DND-41 (cell line): ENCODE measurements around the gene ARHGEF7.

Experiments used
- ATAC-seq: fragments of 200-7000 bp; cut with Tn5 transposase; 3 replicates; pipeline ENCODE4 v1.9.1; 2021; ENCODE audit warnings: low read depth; ENCODE audit not compliant: insufficient read depth
- DNase-seq: peaks from one replicate; pipeline ENCODE4 v3.0.0-alpha.2; 2020
- H2AFZ ChIP-seq: 2 replicates; pipeline ENCODE4 v1.6.0; 2012; ENCODE audit warnings: low read depth, low read length
- H3K27ac ChIP-seq: 2 replicates; pipeline ENCODE4 v1.5.1; 2012; ENCODE audit warnings: low read length, inconsistent platforms
- H3K27me3 ChIP-seq: fragments of 200-600 bp; sonication (generic); 2 replicates; pipeline ENCODE4 v1.6.0; 2012; ENCODE audit warnings: low read length, mild to moderate bottlenecking, inconsistent platforms; ENCODE audit not compliant: insufficient read depth, poor library complexity
- H3K36me3 ChIP-seq: 2 replicates; pipeline ENCODE4 v1.5.1; 2012; ENCODE audit warnings: low read length, inconsistent platforms; ENCODE audit not compliant: insufficient read depth
- H3K4me1 ChIP-seq: 2 replicates; pipeline ENCODE4 v1.5.1; 2012; ENCODE audit warnings: mild to moderate bottlenecking, low read length; ENCODE audit not compliant: insufficient read depth
- H3K4me2 ChIP-seq: 2 replicates; pipeline ENCODE4 v1.6.0; 2012; ENCODE audit warnings: mild to moderate bottlenecking, moderate library complexity, low read length, inconsistent platforms; ENCODE audit not compliant: insufficient read depth
- H3K4me3 ChIP-seq, 2 experiments: fragments of 200-600 bp in 1 of 2; shearing (Covaris generic) in 1 of 2; 2 replicates each; pipeline ENCODE4 v1.5.1; 2012 to 2016; ENCODE audit warnings: inconsistent platforms in 2 of 2, low read length in 2 of 2, mild to moderate bottlenecking in 2 of 2, low read depth in 1 of 2, moderate library complexity in 1 of 2
- H3K79me2 ChIP-seq: 2 replicates; pipeline ENCODE4 v1.6.0; 2012; ENCODE audit warnings: low read length, inconsistent platforms; ENCODE audit not compliant: insufficient read depth
- H3K9ac ChIP-seq: 2 replicates; pipeline ENCODE4 v1.6.0; 2012; ENCODE audit warnings: low read depth, mild to moderate bottlenecking, inconsistent platforms, low read length, moderate library complexity
- H3K9me3 ChIP-seq: 2 replicates; pipeline ENCODE4 v1.5.1; 2012; ENCODE audit warnings: low read length, moderate library complexity, mild to moderate bottlenecking, inconsistent platforms; ENCODE audit not compliant: insufficient read depth, severe bottlenecking
- H4K20me1 ChIP-seq: 2 replicates; pipeline ENCODE4 v1.6.0; 2012; ENCODE audit warnings: low read length; ENCODE audit not compliant: insufficient read depth
- EZH2 ChIP-seq: IDR thresholded peaks from 3 replicates; pipeline ENCODE4 v1.6.1; 2012; ENCODE audit warnings: borderline replicate concordance, low read depth, mild to moderate bottlenecking, moderate library complexity, low read length, inconsistent platforms; ENCODE audit not compliant: severe bottlenecking
- TF ChIP-seq, protein P1 (sequence below): IDR thresholded peaks from 2 replicates; pipeline ENCODE4 v1.5.1; 2012; ENCODE audit warnings: borderline replicate concordance, low read length, moderate library complexity, mild to moderate bottlenecking; ENCODE audit not compliant: poor library complexity, severe bottlenecking; ENCODE audit errors: extremely low read depth

Gene ARHGEF7

DNA sequence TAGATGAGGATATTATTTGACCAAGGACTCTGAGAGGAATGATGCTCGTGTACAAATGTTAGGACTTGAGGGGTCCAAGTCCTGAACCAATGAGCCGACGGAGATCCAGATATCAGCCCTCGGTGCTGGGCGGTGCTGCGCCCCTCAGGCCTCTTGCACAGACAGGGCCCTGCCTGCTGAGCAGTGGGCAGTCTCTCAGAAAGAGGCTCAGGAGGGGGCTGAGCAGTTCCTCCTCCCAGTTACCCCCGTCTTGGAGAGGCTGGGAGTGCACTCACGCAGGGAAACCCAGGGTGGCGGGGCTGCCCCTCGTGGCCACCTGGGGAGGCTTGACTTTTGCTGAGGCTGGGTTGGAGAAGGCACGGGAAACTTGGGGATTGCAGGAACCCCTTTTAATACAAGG, 223.7 kb downstream of the ARHGEF7 start:
- ATAC-seq, result no peak
- no peak for TF ChIP-seq EZH2
- TF ChIP-seq, protein P1, sequence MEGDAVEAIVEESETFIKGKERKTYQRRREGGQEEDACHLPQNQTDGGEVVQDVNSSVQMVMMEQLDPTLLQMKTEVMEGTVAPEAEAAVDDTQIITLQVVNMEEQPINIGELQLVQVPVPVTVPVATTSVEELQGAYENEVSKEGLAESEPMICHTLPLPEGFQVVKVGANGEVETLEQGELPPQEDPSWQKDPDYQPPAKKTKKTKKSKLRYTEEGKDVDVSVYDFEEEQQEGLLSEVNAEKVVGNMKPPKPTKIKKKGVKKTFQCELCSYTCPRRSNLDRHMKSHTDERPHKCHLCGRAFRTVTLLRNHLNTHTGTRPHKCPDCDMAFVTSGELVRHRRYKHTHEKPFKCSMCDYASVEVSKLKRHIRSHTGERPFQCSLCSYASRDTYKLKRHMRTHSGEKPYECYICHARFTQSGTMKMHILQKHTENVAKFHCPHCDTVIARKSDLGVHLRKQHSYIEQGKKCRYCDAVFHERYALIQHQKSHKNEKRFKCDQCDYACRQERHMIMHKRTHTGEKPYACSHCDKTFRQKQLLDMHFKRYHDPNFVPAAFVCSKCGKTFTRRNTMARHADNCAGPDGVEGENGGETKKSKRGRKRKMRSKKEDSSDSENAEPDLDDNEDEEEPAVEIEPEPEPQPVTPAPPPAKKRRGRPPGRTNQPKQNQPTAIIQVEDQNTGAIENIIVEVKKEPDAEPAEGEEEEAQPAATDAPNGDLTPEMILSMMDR, result no peak

DNA sequence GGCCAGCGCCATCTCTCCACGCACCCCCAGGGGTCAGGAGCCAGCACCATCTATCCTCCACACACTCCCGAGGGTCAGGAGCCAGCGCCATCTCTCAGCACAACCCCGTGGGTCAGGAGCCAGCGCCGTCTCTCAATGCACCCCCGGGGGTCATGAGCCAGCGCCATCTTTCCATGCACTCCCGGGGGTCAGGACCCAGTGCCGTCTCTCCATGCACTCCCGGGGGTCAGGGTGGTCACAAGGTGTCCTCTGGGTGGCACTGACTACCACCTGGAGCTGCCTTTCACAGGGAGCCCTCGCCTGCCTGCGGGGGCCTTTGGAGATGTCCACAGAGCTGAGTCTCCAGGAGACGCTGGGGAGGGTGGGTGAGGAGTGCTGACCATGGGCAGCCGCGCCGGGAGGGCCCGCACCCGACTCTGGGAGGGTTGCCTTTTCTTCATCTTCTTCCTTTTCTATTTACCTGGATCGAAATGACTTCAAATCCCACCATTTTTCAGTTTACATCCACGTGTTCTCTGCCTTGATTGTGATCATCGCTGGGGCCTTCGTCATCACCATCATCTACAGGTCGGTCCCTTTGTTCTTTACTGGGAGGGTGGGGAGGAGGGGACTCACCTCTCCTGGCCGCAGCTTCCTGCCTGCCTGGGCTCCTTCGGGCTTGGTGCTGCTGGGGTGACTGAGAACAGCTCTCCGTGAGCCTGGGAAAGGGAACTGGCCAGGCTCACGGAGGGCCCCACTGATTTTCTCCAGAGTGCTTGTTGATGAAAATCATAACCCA, 224.4 kb downstream of the ARHGEF7 start:
- H3K79me2 ChIP-seq, result no peaks in the 10 kb centered on the region
- H3K4me2 ChIP-seq, result no peak overlapping the region
- no peak for TF ChIP-seq EZH2
- TF ChIP-seq, protein P1, result no peak
- no peaks in the 10 kb centered on the region for H4K20me1 ChIP-seq
- no peaks in the 10 kb centered on the region for H3K27me3 ChIP-seq
- ATAC-seq, result no peak
- no peaks in the 10 kb centered on the region for H3K36me3 ChIP-seq
- no peak overlapping the region for H3K4me3 ChIP-seq
- H3K9me3 ChIP-seq, result no peaks in the 10 kb centered on the region
- no peak overlapping the region for H3K9ac ChIP-seq
- no peaks in the 10 kb centered on the region for H3K4me1 ChIP-seq
- H2AFZ ChIP-seq, result no peak overlapping the region
- no peak for DNase-seq
- no peak overlapping the region for H3K27ac ChIP-seq

More for the DNA sequence above, 223.7 kb downstream of the ARHGEF7 start:
- H3K4me2 ChIP-seq, result no peak overlapping the region
- DNase-seq, result no peak
- peaks cover 2% of the 10 kb centered on the region for H3K9me3 ChIP-seq
- H3K36me3 ChIP-seq, result no peaks in the 10 kb centered on the region
- H3K4me3 ChIP-seq, result no peak overlapping the region
- no peaks in the 10 kb centered on the region for H3K4me1 ChIP-seq
- no peak overlapping the region for H3K27ac ChIP-seq
- H2AFZ ChIP-seq, result no peak overlapping the region
- H3K9ac ChIP-seq, result no peak overlapping the region
- H3K27me3 ChIP-seq, result no peaks in the 10 kb centered on the region
- H3K79me2 ChIP-seq, result no peaks in the 10 kb centered on the region
- H4K20me1 ChIP-seq, result no peaks in the 10 kb centered on the region

DNA sequence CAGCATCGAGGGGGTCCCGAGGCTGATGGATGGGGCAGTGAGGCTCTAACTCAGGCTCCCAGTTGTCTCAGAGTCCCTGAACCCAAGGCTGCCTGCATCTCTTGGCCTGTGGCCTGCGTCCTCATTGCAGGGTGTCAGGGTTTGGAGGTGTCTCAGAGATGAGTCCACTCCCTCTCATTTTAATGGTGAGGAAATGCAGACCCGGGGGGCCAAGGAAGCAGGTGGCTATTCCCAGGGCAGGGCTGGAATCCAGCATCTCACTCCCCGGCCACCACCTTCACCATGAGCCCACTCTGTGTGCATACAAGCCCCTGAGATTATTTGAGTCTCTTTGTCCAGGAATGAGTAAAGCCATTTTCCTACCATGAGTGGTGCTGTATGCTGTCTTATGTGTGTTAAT, 226.8 kb downstream of the ARHGEF7 start:
- no peaks in the 10 kb centered on the region for H3K27me3 ChIP-seq
- no peak for ATAC-seq
- TF ChIP-seq, protein P1, result no peak
- no peak for TF ChIP-seq EZH2

DNA sequence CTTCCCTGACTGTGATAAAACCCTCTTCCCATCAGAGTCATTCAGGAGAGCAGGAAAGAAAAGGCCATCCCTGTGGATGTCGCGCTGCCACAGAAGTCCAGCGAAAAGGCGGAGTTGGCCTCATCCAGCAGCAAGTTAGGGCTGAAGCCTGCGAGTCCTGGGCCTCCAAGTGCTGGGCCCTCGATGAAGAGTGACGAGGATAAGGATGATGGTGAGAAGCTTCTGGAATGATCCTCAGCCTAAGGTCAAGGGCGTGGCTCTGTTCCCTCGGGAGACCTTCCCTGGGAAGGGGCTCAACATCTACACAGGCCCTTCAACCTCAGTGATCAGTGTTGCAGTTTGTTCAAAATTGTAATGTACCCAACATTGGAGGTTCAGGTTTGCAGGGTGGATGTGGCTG, 227.6 kb downstream of the ARHGEF7 start:
- Histone ChIP-seq H3K9ac (no peak overlapping the region), H4K20me1 (no peaks in the 10 kb centered on the region), H2AFZ (no peak overlapping the region), H3K36me3 (no peaks in the 10 kb centered on the region), H3K4me2 (no peak overlapping the region), H3K27me3 (no peaks in the 10 kb centered on the region), H3K9me3 (no peaks in the 10 kb centered on the region), H3K27ac (no peak overlapping the region), H3K4me1 (no peaks in the 10 kb centered on the region), H3K4me3 (no peak overlapping the region), H3K79me2 (no peaks in the 10 kb centered on the region)
- ATAC-seq (no peak), DNase-seq (no peak)
- TF ChIP-seq EZH2, result no peak
- TF ChIP-seq, protein P1, result no peak

More for the DNA sequence above, 226.8 kb downstream of the ARHGEF7 start:
- H3K27ac ChIP-seq, result no peak overlapping the region
- H2AFZ ChIP-seq, result no peak overlapping the region
- DNase-seq, result no peak
- no peaks in the 10 kb centered on the region for H3K4me1 ChIP-seq
- H3K9me3 ChIP-seq, result no peaks in the 10 kb centered on the region
- H3K79me2 ChIP-seq, result no peaks in the 10 kb centered on the region
- H3K9ac ChIP-seq, result no peak overlapping the region
- no peak overlapping the region for H3K4me2 ChIP-seq
- H4K20me1 ChIP-seq, result no peaks in the 10 kb centered on the region
- H3K36me3 ChIP-seq, result no peaks in the 10 kb centered on the region
- no peak overlapping the region for H3K4me3 ChIP-seq
